ENCODE measurements around the gene MCOLN3. TPM values are rescaled to one million over a fixed set of nuclear protein-coding genes. Genes with fewer than 3 reads are reported as not detected.

The MCOLN3 gene
- total and polyA plus RNA-seq, 9 of the 15 experiments (the other 6 are each of a cell fraction or from before 2014, with no cell fraction given), result 0.04 to 0.05 TPM; not detected in 7

- TF ChIP-seq REST (IDR thresholded peaks at IDR 0.05; ENCODE audit: borderline replicate concordance) (no peak), REST (CRISPR knock-in tag; IDR thresholded peaks at IDR 0.05; ENCODE audit: low read depth) (no peak), FOXM1 (IDR thresholded peaks at IDR 0.05; ENCODE audit: low read depth) (no peak), FOXM1 (CRISPR knock-in tag; IDR thresholded peaks at IDR 0.05; ENCODE audit: low read depth) (no peak), POLR2G (IDR thresholded peaks at IDR 0.05; ENCODE audit: low read depth, low read length) (no peak), ZNF134 (CRISPR knock-in tag; conservative IDR thresholded peaks at IDR 0.05) (no peak)
These were observed 10.0 kb upstream of the MCOLN3 start (continued) for GRCh38 chr1:85058311-85058710.
